Left hindlimb (tissue), 1 donor: ENCODE measurements around the gene IZUMO4.
"Not testable (repeated sequence)": the region's sequence is repeated elsewhere in the genome, so short reads cannot be mapped to it uniquely, and the experiment has no call there.

Experiments used
- DNase-seq: peaks from one replicate; pipeline ENCODE4 v3.0.0-alpha.2; 2018

Gene IZUMO4

GRCh38 chr19:2083174-2083854, 13.4 kb upstream of the IZUMO4 start:
- peak; percentile 72 for DNase-seq

- DNase-seq = no peak
Measured at GRCh38 chr19:2084993-2085720, 11.6 kb upstream of the IZUMO4 start.

GRCh38 chr19:2086695-2087620, 9.8 kb upstream of the IZUMO4 start:
- DNase-seq = not testable (repeated sequence)

- no peak for DNase-seq
Measured at GRCh38 chr19:2087621-2088100, 9.1 kb upstream of the IZUMO4 start.

GRCh38 chr19:2089001-2089711, 7.6 kb upstream of the IZUMO4 start:
- no peak for DNase-seq

GRCh38 chr19:2089727-2090053, 7.0 kb upstream of the IZUMO4 start:
- DNase-seq = no peak

GRCh38 chr19:2091926-2092525, 4.7 kb upstream of the IZUMO4 start:
- not testable (repeated sequence) for DNase-seq

- no peak for DNase-seq
Measured at GRCh38 chr19:2096034-2096479, 658 bp upstream of the IZUMO4 start, which contains the start of gene MOB3A. TSS of gene MOB3A (minus strand) at chr19:2096326. CDS start at chr19:2078560, 17,766 bp downstream.

- no peak for DNase-seq
Measured at GRCh38 chr19:2097203-2097885, 629 bp downstream of the IZUMO4 start.

- DNase-seq = no peak
Measured at GRCh38 chr19:2097886-2098327, 1.2 kb downstream of the IZUMO4 start.

GRCh38 chr19:2099054-2099501, 2.4 kb downstream of the IZUMO4 start:
- no peak for DNase-seq

- DNase-seq = no peak
Measured at GRCh38 chr19:2099937-2100718, 3.4 kb downstream of the IZUMO4 start.

GRCh38 chr19:2100719-2101061, 4.0 kb downstream of the IZUMO4 start:
- no peak for DNase-seq

GRCh38 chr19:2101417-2102335, 5.0 kb downstream of the IZUMO4 start:
- no peak for DNase-seq

- no peak for DNase-seq
Measured at GRCh38 chr19:2103045-2103707, 6.5 kb downstream of the IZUMO4 start.

- no peak for DNase-seq
Measured at GRCh38 chr19:2108251-2109016, 11.7 kb downstream of the IZUMO4 start.

GRCh38 chr19:2109046-2109864, 12.5 kb downstream of the IZUMO4 start:
- no peak for DNase-seq
